HFF-Myc (cell line): ENCODE data around the gene DCHS1.

Experiments
- DNase-seq: peaks from one replicate; pipeline ENCODE4 v3.0.0-alpha.2; 2011; ENCODE audit warnings: low read depth; ENCODE audit errors: extremely low read depth
- H3K4me3 ChIP-seq: replicated peaks from 2 replicates; pipeline ENCODE4 v1.5.1; 2011; ENCODE audit warnings: low read depth, mild to moderate bottlenecking, control low read depth, low read length
- CTCF ChIP-seq: IDR thresholded peaks from 2 replicates; pipeline ENCODE4 v1.5.1; 2012; ENCODE audit warnings: mild to moderate bottlenecking, low read depth, low read length, control low read depth; ENCODE audit errors: missing control alignments

DCHS1 gene

GRCh38 chr11:6622261-6623171, 33.1 kb downstream of the DCHS1 start:
- DNase-seq: no peak
- H3K4me3 ChIP-seq: no peak overlapping the region
- TF ChIP-seq CTCF: no peak

GRCh38 chr11:6621711-6622211, 33.8 kb downstream of the DCHS1 start:
- no peak for DNase-seq
- H3K4me3 ChIP-seq: no peak overlapping the region
- no peak for TF ChIP-seq CTCF

- DNase-seq: no peak
- no peak overlapping the region for H3K4me3 ChIP-seq
- no peak for TF ChIP-seq CTCF
These were observed 35.0 kb downstream of the DCHS1 start for GRCh38 chr11:6620636-6621035.

- peak; percentile 90 for DNase-seq
- TF ChIP-seq CTCF: no peak
These were observed 36.4 kb downstream of the DCHS1 start, which contains the start of gene TPP1 for GRCh38 chr11:6619004-6619745. Gene TPP1 (minus strand): TSS chr11:6619422. CDS start chr11:6619400, 22 bp downstream.

GRCh38 chr11:6618117-6619003, 37.2 kb downstream of the DCHS1 start:
- no peak for DNase-seq
- H3K4me3 ChIP-seq: peak overlapping the region; percentile 91
- TF ChIP-seq CTCF: peak; percentile 4

More at GRCh38 chr11:6619004-6619745, 36.4 kb downstream of the DCHS1 start, which contains the start of gene TPP1:
- peak within 1 kb of the TSS; percentile 91 for H3K4me3 ChIP-seq

- DNase-seq: no peak
- no peak for TF ChIP-seq CTCF
These were observed 38.3 kb downstream of the DCHS1 start for GRCh38 chr11:6617315-6617781.

More at GRCh38 chr11:6617315-6617781, 38.3 kb downstream of the DCHS1 start:
- peak overlapping the region; percentile 91 for H3K4me3 ChIP-seq
